GM19372 (cell line): ENCODE data around the gene DPF3.

Source experiments
- ATAC-seq: cut with Tn5 transposase; IDR thresholded peaks from one replicate; pipeline ENCODE4 v1.9.1; 2021; ENCODE audit warnings: mild to moderate bottlenecking, low read depth, moderate library complexity; ENCODE audit not compliant: unreplicated experiment

DPF3 gene

GRCh38 chr14:72893636-72894322 lies at the start of gene DPF3:
Gene DPF3, minus strand, starts transcription at chr14:72894101. Its CDS starts 13 bp downstream, at chr14:72894088.
- ATAC-seq, result peak; percentile 98

DNA sequence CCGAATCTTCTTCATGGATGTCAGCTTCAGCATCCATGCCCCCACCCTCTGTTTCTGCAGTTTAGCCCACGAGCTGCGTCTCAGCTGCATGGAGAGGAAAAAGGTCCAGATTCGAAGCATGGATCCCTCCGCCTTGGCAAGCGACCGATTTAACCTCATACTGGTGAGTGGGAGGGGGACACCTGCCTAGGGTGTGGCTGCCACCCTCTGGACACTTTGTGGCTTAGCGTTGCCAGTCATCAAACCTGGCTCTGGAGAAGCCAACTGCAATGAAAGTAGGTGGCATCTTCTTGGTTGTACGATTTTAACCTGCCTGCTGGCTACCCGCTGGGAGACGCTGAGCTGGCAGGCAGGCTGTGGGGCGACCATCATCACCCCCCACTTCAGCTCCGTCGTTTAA lies 49.0 kb upstream of the DPF3 start:
- ATAC-seq, result no peak

GRCh38 chr14:72941286-72941985 lies 47.5 kb upstream of the DPF3 start:
- ATAC-seq, result no peak

GRCh38 chr14:72939630-72940029 lies 45.7 kb upstream of the DPF3 start:
- ATAC-seq, result no peak

DNA sequence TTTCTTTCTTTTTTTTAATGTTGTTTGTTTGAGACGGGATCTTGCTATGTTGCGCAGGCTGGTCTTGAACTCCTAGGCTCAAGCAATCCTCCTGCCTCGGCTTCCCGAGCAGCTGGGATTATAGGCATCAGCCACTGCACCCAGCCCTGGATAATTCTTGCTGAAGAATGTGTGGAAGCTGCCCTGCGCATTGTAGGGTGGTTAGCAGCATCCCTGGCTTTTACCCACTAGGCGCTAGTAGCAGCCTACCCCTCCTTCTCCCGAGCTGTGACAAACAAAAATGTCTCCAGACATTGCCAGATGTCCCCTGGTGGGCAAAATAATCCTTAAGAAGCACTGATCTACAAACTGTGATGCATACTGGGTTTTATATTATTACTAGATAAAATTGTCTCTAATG lies 39.0 kb upstream of the DPF3 start:
- no peak for ATAC-seq

GRCh38 chr14:72929316-72930080 lies 35.6 kb upstream of the DPF3 start:
- no peak for ATAC-seq

DNA sequence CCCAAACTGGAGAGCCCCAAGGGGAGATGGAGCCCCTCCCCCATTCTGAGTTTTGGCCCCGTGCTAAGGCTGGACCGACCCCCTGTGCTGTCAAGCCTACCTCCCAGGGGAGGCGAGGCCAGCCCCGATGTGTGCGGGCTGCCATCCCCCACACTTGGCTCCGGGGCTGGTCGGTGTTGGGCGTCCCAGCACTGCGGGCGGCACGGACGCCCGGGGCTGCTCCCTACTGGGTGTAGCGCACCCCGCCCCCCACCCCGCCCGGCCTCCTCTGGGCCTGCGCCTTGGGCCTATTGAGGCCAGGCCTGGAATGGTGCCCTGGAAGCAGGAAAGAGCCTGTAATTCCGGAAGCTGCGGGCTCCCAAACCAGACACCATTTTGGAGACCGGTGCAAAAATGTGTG lies 35.0 kb upstream of the DPF3 start:
- no peak for ATAC-seq

DNA sequence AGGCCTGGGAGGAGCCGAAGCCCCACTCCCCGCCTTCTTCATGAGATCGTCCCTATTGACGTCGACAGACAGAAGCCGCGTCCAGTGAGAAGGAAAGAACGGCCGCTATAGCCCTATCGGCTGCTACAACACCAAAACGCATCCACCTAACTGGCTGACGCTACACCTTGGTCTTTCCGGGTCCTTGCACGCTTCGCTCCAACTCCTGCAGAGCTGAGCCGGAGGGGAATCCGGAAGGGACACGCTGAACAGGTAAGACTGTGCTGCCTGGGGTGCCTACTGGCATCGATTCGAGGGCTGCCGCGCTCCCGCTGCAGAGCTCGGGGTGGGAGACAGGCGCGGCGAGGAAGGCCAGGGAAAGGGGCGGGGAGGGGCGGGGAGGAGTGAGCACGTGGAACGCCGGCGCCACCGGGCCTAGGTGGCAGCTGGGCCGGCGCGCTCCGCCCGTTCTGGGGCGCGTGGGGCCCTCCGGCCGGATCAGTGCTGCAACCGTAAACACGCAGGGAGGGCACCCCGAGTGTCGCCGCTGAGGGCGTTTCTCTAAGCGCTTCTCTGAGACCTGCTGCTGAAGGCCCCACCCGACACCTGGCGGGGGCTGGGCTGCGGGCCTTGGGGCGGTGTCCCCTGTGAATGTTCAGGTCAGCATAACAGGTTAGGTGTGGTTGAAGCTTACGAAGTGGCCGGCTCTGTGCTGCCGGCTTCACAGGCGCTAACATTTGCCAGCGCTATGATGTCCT lies 32.6 kb upstream of the DPF3 start, which contains the start of gene DCAF4:
Gene DCAF4, plus strand, starts transcription at position 173 of the 737 bp plus-strand sequence. CDS start 11,515 bp downstream, outside the sequence.
- peak; percentile 92 for ATAC-seq

- ATAC-seq, result peak; percentile 27
Observed at GRCh38 chr14:72925815-72926291, 32.0 kb upstream of the DPF3 start.

DNA sequence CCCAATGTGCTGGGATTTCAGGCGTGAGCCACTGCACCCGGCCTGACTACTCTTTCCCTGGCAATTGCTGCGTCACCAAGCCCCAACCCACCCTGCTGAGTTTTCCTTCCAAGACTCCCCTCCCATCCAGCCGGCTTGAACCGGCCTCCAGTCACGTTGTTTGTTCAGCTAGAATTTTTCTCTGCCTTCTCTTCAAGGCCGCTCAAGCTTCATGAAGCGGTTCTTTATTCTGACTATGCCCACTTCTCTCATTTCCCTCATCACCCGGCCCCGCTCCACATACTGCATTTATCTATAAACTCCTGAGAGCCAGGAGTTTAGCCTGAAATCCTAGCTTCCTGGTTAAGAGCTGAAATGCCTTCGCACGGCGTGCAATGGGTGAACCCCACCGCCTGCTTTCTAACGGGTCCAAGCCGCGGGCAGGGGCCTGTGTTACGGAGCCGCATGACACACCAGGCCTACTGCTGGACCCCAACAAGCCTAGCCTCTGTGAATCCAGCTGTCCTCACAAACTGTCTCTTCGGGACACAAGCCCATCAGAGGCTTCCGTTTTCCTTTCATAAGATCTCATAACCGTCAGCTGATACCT lies 31.4 kb upstream of the DPF3 start:
- ATAC-seq, result no peak

GRCh38 chr14:72924337-72924736 lies 30.4 kb upstream of the DPF3 start:
- no peak for ATAC-seq

- ATAC-seq, result no peak
Observed at GRCh38 chr14:72921396-72921795, 27.5 kb upstream of the DPF3 start.

DNA sequence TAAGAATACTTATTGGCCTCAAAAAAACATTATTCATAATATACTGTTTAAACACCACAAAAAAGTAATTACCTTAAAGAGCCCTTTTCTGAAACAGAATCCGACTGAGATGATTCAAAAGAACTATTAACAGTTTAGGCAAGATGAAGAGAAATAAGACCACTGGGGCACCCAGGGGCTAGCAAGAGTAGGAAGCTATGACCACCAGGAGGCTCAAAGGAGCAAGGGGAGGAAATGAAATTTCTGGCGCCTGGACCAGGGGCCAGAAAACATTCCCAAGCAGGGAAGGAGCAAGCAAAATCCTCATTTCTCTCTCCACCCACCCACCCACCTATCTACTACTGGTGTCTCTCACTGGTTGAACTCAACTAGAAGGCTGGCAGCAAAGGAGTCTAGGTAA lies 26.1 kb upstream of the DPF3 start:
- ATAC-seq, result no peak

DNA sequence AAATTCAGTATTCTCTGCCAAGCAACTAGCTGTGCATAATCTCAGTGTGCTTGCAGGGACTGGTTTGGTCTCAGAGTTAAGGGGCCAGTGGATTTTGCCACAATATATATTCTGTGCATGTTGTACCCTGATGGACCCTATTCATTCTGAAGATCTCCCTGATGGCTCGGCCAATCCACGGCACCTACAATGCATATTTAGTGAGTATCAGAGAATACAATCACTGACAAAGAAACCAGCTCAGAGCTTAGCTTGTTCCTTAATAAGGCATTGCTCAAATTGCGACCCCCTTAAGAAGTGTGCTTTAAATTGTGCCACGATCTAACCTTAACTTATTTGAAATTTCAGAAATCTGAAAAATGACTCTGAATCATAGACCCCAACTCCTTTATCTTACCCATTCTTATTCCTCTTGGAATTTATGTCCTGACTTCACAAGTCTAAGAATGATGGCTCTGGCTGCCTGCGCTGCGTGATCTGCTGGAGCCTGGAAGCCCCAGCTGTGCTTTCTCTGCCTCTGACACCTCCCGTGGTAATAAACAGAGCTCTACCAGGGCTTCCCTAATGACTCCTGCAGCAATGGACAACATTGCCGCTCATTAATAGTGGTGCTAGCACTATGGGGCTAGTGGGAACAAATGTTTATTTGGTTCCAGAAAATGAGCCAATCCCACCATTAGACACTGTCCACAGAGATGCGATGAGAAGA lies 23.3 kb upstream of the DPF3 start:
- ATAC-seq, result no peak

DNA sequence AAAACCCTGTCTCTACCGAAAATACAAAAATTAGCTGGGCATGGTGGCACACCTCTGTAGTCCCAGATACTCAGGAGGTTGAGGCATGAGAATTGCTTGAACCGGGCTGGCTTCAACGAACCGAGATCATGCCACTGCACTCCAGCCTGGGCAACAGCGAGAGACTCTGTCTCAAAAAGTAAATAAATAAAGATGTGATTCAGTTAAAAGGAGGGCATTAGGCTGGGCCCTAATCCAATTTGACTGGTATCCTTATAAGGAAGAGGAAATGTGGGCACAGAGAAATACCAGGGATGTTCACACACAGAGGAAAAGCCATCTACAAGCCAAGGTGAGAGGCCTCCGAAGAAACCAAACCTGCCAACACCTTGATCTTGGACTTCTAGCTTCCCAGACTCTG lies 22.3 kb upstream of the DPF3 start:
- no peak for ATAC-seq

DNA sequence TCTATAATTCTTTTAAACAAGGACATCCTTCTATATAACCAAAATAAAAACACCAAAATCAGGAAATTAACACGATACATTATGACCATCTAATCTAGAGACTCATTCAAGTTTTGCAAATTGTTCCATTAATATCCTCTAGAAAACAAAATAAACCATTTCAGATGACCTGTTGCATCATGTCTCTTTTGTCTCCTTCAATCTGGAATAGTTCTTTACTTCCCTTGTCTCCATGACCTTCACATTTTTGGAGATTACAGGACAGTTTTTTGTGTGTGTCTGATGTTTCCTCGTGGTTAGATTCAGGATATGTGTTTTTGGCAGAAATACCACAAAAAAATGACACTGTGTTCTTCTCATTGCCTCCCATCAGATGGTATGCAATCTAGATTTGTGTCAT lies 19.9 kb upstream of the DPF3 start:
- ATAC-seq, result no peak

GRCh38 chr14:72909163-72909562 lies 15.3 kb upstream of the DPF3 start:
- ATAC-seq, result no peak

GRCh38 chr14:72907886-72908285 lies 14.0 kb upstream of the DPF3 start:
- no peak for ATAC-seq

DNA sequence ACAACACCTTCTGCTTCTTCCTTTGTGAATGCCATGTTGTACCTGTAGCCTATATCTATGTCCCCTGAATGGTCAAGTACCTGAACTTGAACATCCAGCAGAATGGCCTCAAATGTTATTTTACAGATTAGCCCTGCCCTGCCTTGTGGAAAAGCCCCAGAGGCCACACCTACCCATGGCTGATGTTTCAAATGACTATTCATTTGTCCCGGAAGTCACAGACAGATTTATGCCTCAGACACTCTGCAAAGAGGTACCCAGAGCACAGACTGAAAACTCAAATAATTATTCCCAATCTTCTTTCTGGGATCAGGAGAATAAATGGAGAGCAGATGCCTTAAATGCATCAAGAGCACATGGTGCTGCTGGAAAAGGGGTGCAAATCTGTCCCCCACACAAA lies 13.0 kb upstream of the DPF3 start:
- no peak for ATAC-seq

DNA sequence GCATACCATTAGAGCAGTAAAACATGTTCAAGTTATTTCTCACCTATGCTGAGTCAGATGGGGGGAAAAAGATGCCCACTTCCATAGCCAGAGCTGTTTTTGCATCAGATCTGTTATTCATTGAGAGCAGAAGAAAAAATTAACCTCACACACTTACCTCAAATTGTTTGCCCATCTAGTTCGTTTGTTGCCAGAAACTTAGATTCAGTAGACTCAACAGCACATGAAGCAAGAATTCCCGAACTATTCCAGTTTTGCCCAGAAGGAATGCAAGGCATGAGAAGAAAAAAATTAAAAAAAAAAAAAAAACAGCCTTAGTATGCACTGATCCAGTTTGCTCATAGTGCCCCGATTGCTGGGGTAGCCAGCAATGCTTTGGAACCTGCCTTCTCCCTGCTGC lies 12.4 kb upstream of the DPF3 start:
- no peak for ATAC-seq
